HepG2 (cell line): ENCODE measurements around the gene USP35. TPM values are rescaled to one million over a fixed set of nuclear protein-coding genes. Genes with fewer than 3 reads are reported as not detected.

ENCODE experiments used
- HNRNPLL ChIP-seq: fragments of 200-400 bp; formaldehyde crosslinking; IDR thresholded peaks from 2 replicates; pipeline ENCODE4 v1.6.1; 2017; ENCODE audit warnings: mild to moderate bottlenecking, low read depth, low read length; ENCODE audit not compliant: poor library complexity, severe bottlenecking
- IRF2 ChIP-seq: IDR thresholded peaks from 2 replicates; pipeline ENCODE4 v1.6.1; 2018; ENCODE audit warnings: missing genetic modification reagents, missing compliant biosample characterization
- MAFG ChIP-seq: sonication (generic); formaldehyde crosslinking; IDR thresholded peaks from 2 replicates; pipeline ENCODE4 v1.5.1; 2020; ENCODE audit warnings: mild to moderate bottlenecking, missing genetic modification reagents
- PAF1 ChIP-seq: IDR thresholded peaks from 2 replicates; pipeline ENCODE4 v1.6.1; 2016; ENCODE audit warnings: missing genetic modification reagents, missing compliant biosample characterization
- PRMT3 ChIP-seq: sonication (generic); formaldehyde crosslinking; IDR thresholded peaks from 2 replicates; pipeline ENCODE4 v1.8.1; 2022; ENCODE audit warnings: low read depth, mild to moderate bottlenecking, moderate library complexity, missing genetic modification reagents, borderline replicate concordance
- RBFOX2 ChIP-seq: fragments of 200-400 bp; formaldehyde crosslinking; IDR thresholded peaks from 2 replicates; pipeline ENCODE4 v1.6.1; 2017; ENCODE audit warnings: low read depth, mild to moderate bottlenecking, low read length
- SRSF4 ChIP-seq: fragments of 200-400 bp; formaldehyde crosslinking; IDR thresholded peaks from one replicate; pipeline ENCODE4 v1.6.1; 2018; ENCODE audit warnings: mild to moderate bottlenecking, low read depth, low read length, moderate library complexity; ENCODE audit not compliant: poor library complexity, severe bottlenecking
- TFAP4 ChIP-seq: sonication (generic); IDR thresholded peaks from 2 replicates; pipeline ENCODE4 v1.6.1; 2016; ENCODE audit warnings: low read depth, borderline replicate concordance
- ZBTB38 ChIP-seq: sonication (generic); formaldehyde crosslinking; IDR thresholded peaks from 2 replicates; pipeline ENCODE4 v1.5.1; 2020; ENCODE audit warnings: mild to moderate bottlenecking, missing genetic modification reagents
- ZBTB44 ChIP-seq: sonication (generic); formaldehyde crosslinking; IDR thresholded peaks from 2 replicates; pipeline ENCODE4 v1.4.0; 2020; ENCODE audit warnings: missing genetic modification reagents
- ZFP37 ChIP-seq: sonication (generic); formaldehyde crosslinking; IDR thresholded peaks from 2 replicates; pipeline ENCODE4 v1.4.0; 2020; ENCODE audit warnings: missing genetic modification reagents, borderline replicate concordance
- ZNF749 ChIP-seq: sonication (generic); formaldehyde crosslinking; IDR thresholded peaks from 2 replicates; pipeline ENCODE4 v1.8.0; 2022; ENCODE audit warnings: mild to moderate bottlenecking, missing genetic modification reagents, moderate library complexity, borderline replicate concordance
- polyA plus RNA-seq, 8 experiments: library from polyadenylated mRNA; depleted of rRNA in 3 of 8; stranded (reverse) in 7 of 8; unstranded in 1 of 8; fragments of >200 nt; fragmentation: Illumina TruSeq in 4 of 8; extraction: Trizol in 4 of 8; gene quantifications; 2 replicates each; pipeline versions ENCODE4 v1.2.1 to v1.2.3, GENCODE V29; 2011 to 2016; ENCODE audit warnings: low read depth in 4 of 8, missing spikeins in 1 of 8, mixed read lengths in 1 of 8; ENCODE audit not compliant: insufficient read depth in 1 of 8
- total RNA-seq, 5 experiments: library from RNA; depleted of rRNA; stranded (reverse); fragments of >200 nt; fragmentation: Illumina TruSeq; extraction: Trizol; gene quantifications; 2 replicates each; pipeline ENCODE4 v1.2.3, GENCODE V29; 2016; ENCODE audit warnings: low read depth in 1 of 5
- TF ChIP-seq, protein P1 (sequence below): sonication (generic); formaldehyde crosslinking; IDR thresholded peaks from 2 replicates; pipeline ENCODE4 v1.4.0; 2020; ENCODE audit warnings: missing genetic modification reagents, borderline replicate concordance
- TF ChIP-seq, protein P2 (sequence below): sonication (generic); formaldehyde crosslinking; IDR thresholded peaks from 2 replicates; pipeline ENCODE4 v1.4.0; 2020; ENCODE audit warnings: missing genetic modification reagents
- TF ChIP-seq, protein P3 (sequence below): sonication (generic); formaldehyde crosslinking; IDR thresholded peaks from 2 replicates; pipeline ENCODE4 v1.8.1; 2023; ENCODE audit warnings: missing genetic modification reagents, inconsistent platforms, borderline replicate concordance
- TF ChIP-seq, protein P4 (sequence below): sonication (generic); formaldehyde crosslinking; IDR thresholded peaks from 2 replicates; pipeline ENCODE4 v1.4.0; 2020; ENCODE audit warnings: mild to moderate bottlenecking, missing genetic modification reagents

The USP35 gene
- total and polyA plus RNA-seq, 2 of the 13 experiments (the other 11 are each of a cell fraction or from before 2014, with no cell fraction given): 4.6 to 7.7 TPM

DNA sequence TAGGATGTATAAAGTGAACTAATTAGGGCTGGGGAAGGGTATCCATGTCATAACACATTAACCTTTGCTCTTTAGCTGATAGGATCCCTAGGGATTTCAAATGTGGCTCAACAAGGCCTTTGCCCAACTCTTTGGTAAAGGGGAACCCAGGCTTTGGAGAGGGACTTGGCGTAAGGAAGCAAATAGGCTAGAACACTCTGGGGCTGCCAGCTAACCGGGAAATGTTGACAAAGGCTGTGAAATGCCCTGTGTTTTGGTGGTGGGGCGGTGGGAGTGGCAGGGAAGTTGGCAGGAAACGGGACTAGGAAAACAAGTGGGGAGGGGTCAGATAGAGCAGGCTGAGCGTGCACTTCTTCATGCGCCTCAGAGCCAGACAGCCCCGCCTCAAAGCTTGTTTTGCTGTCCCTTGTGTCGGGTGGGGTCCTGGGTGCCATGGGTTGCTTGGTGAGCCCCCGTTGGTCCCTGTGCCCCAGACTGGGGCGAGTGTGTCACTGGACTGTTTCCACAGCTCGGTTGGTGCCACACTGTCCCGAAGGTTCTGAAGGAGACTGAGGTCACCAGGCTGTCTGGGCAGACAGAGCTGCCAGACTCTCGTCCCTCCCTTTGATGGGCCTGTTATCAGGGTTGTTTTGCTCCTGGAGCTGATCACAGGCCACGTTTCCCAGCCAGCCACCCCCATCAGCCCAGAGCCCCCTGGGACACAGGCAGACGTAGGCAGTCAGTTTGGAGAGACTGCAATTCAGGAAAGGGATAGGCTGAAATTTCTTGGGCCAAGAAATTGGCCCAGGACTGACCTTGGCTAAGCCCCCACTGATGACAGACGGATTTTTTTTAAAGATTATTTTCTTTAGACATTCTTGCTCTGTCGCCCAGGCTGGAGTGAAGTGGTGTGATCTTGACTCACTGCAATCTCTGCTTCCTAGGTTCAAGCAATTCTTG is 19.9 kb upstream of the USP35 start (continued):
- TF ChIP-seq ZBTB38 (CRISPR knock-in tag) (peak; percentile 66; the same call in 1 of the 2 replicates), PAF1 (CRISPR knock-in tag) (no peak), SRSF4 (no peak), IRF2 (CRISPR knock-in tag) (0 out of 2 replicates have a peak, but pooled peaks have one; percentile 16), MAFG (CRISPR knock-in tag) (no peak), TFAP4 (no peak), ZBTB44 (no peak), ZNF749 (CRISPR knock-in tag) (no peak), ZFP37 (CRISPR knock-in tag) (no peak), PRMT3 (no peak), RBFOX2 (no peak), HNRNPLL (no peak)
- TF ChIP-seq, protein P1, sequence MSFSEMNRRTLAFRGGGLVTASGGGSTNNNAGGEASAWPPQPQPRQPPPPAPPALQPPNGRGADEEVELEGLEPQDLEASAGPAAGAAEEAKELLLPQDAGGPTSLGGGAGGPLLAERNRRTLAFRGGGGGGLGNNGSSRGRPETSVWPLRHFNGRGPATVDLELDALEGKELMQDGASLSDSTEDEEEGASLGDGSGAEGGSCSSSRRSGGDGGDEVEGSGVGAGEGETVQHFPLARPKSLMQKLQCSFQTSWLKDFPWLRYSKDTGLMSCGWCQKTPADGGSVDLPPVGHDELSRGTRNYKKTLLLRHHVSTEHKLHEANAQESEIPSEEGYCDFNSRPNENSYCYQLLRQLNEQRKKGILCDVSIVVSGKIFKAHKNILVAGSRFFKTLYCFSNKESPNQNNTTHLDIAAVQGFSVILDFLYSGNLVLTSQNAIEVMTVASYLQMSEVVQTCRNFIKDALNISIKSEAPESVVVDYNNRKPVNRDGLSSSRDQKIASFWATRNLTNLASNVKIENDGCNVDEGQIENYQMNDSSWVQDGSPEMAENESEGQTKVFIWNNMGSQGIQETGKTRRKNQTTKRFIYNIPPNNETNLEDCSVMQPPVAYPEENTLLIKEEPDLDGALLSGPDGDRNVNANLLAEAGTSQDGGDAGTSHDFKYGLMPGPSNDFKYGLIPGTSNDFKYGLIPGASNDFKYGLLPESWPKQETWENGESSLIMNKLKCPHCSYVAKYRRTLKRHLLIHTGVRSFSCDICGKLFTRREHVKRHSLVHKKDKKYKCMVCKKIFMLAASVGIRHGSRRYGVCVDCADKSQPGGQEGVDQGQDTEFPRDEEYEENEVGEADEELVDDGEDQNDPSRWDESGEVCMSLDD: no peak
- TF ChIP-seq, protein P2, sequence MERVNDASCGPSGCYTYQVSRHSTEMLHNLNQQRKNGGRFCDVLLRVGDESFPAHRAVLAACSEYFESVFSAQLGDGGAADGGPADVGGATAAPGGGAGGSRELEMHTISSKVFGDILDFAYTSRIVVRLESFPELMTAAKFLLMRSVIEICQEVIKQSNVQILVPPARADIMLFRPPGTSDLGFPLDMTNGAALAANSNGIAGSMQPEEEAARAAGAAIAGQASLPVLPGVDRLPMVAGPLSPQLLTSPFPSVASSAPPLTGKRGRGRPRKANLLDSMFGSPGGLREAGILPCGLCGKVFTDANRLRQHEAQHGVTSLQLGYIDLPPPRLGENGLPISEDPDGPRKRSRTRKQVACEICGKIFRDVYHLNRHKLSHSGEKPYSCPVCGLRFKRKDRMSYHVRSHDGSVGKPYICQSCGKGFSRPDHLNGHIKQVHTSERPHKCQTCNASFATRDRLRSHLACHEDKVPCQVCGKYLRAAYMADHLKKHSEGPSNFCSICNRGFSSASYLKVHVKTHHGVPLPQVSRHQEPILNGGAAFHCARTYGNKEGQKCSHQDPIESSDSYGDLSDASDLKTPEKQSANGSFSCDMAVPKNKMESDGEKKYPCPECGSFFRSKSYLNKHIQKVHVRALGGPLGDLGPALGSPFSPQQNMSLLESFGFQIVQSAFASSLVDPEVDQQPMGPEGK (CRISPR knock-in tag): 0 out of 2 replicates have a peak, but pooled peaks have one; percentile 7
- TF ChIP-seq, protein P3, sequence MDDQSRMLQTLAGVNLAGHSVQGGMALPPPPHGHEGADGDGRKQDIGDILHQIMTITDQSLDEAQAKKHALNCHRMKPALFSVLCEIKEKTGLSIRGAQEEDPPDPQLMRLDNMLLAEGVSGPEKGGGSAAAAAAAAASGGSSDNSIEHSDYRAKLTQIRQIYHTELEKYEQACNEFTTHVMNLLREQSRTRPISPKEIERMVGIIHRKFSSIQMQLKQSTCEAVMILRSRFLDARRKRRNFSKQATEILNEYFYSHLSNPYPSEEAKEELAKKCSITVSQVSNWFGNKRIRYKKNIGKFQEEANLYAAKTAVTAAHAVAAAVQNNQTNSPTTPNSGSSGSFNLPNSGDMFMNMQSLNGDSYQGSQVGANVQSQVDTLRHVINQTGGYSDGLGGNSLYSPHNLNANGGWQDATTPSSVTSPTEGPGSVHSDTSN (CRISPR knock-in tag): no peak
- TF ChIP-seq, protein P4, sequence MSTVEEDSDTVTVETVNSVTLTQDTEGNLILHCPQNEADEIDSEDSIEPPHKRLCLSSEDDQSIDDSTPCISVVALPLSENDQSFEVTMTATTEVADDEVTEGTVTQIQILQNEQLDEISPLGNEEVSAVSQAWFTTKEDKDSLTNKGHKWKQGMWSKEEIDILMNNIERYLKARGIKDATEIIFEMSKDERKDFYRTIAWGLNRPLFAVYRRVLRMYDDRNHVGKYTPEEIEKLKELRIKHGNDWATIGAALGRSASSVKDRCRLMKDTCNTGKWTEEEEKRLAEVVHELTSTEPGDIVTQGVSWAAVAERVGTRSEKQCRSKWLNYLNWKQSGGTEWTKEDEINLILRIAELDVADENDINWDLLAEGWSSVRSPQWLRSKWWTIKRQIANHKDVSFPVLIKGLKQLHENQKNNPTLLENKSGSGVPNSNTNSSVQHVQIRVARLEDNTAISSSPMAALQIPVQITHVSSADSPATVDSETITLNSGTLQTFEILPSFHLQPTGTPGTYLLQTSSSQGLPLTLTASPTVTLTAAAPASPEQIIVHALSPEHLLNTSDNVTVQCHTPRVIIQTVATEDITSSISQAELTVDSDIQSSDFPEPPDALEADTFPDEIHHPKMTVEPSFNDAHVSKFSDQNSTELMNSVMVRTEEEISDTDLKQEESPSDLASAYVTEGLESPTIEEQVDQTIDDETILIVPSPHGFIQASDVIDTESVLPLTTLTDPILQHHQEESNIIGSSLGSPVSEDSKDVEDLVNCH (CRISPR knock-in tag): no peak
